Measurements from ENCODE around the gene CLK2.

DNA sequence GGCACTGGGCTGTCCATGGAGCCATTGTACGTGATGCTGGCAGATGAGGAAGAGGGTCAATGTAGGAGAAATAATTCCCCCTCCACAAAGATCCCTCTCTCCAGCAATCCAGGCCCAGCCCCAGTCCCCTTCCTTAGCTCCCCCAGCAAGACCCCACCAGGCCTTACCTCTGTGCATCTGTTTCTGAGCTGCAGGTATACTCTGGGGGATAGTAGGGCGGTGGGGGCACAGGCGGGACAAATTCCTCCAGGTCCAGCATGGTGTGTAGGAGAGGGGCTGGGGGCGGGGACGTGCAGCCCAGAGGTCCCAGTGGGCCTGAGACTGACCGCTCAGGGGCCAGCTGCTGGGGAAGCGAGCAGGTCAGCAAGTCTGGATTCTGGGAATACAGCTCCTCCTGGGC is 21.7 kb downstream of the CLK2 start:
- no peak for TF ChIP-seq CTCF (IDR thresholded peaks at IDR 0.05)
- no peak for TF ChIP-seq POLR2A (IDR thresholded peaks at IDR 0.05)
- no peak for TF ChIP-seq POLR2AphosphoS5 (IDR thresholded peaks at IDR 0.05)
